ENCODE measurements around the gene CLPTM1L.

The CLPTM1L gene

DNA sequence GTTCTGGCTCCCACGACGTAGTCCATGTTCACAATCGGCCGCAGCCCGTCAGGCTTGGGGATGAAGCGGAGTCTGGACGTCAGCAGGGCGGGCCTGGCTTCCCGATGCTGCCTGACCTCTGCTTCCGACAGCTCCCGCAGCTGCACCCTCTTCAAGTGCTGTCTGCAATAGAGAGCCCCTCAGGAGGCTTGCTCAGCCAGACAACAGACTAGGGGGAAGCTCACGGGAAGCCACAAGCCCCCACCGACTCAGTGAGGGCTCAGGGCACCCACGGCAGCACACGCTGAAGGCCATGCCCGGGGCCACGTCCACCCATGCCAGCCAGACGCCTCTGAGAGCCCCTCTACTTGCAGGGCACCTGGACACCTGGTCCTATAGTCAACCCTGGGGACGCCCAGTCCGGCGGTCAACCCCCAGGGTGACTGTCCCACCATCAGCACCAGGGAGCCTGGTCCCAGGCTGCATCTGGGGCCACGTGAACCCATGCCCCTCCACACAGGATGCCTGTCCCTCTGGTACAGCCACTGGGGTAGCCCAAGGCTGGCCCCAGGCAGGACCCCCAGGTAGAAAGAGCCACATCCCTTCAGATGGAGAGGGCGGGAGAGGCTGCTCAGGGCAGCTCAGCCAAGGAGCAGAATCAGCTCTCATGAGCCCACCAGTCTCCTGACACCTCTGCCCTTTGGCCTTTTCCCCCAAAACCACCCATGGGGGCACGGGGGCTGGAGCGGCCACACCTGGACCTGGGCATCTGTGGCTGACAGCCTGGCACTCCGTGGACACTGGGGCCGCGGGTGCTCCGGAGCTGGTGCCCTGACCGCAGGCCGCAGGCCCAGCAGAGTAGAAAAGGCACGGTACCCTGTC lies 64.5 kb downstream of the CLPTM1L start:
- no CpG with 5 or more reads among the region's 32 CpGs for WGBS, 2 donors (ENCODE audit: extremely low coverage in 2 of 2, insufficient read length in 2 of 2, insufficient replicate concordance in 1 of 2)
- no peaks in the 10 kb centered on the region for H3K27me3 ChIP-seq (ENCODE audit: control insufficient read depth in 3 of 3, insufficient read depth in 3 of 3, low read depth in 1 of 3, low read length in 3 of 3)
- H3K36me3 ChIP-seq (replicated peaks in 1 of 2; ENCODE audit: control insufficient read depth in 2 of 2, insufficient read depth in 2 of 2, low read length in 2 of 2), result peaks cover 0 to 8% of the 10 kb centered on the region in 2 donors
- no peak overlapping the region for H2AK5ac ChIP-seq (ENCODE audit: low read depth, low read length)
- no peak overlapping the region for H2BK120ac ChIP-seq (ENCODE audit: low read depth, low read length)
- no peak overlapping the region for H3K9ac ChIP-seq (ENCODE audit: low read depth, low read length, poor library complexity)
- no peak overlapping the region for H2AFZ ChIP-seq (ENCODE audit: low read length)
- H3K4me1 ChIP-seq (ENCODE audit: control insufficient read depth in 2 of 2, insufficient read depth in 1 of 2, low read depth in 1 of 2, low read length in 2 of 2), result no peaks in the 10 kb centered on the region
- H3K4me3 ChIP-seq (ENCODE audit: low read length in 2 of 2), result no peak overlapping the region
- peak overlapping the region; percentile 22 for H2BK12ac ChIP-seq (ENCODE audit: low read length)
- no peak overlapping the region for H4K91ac ChIP-seq (ENCODE audit: low read depth, low read length, poor library complexity)
- H3K4ac ChIP-seq (ENCODE audit: low read length), result no peak overlapping the region
- peak overlapping the region; percentile 64 for H3K18ac ChIP-seq (ENCODE audit: low read length)
- H3K79me1 ChIP-seq (ENCODE audit: low read depth, low read length), result peaks cover 10% of the 10 kb centered on the region
- no peak overlapping the region for H2BK15ac ChIP-seq (ENCODE audit: low read length)
- no peak overlapping the region for H2BK5ac ChIP-seq (ENCODE audit: low read length)
- H3K4me2 ChIP-seq (ENCODE audit: insufficient read depth, low read length, poor library complexity, severe bottlenecking), result no peak overlapping the region
- peak overlapping the region; percentile 56 for H3K14ac ChIP-seq (ENCODE audit: low read length)
- no peak overlapping the region for H3K23ac ChIP-seq (ENCODE audit: low read depth, low read length, poor library complexity)
- no peak overlapping the region for H3K27ac ChIP-seq (replicated peaks; ENCODE audit: low read length)
- H4K8ac ChIP-seq (ENCODE audit: low read depth, low read length), result no peak overlapping the region
- H3K9me3 ChIP-seq (replicated peaks in 1 of 2; ENCODE audit: control insufficient read depth in 2 of 2, insufficient read depth in 1 of 2, low read depth in 1 of 2, low read length in 2 of 2), result peaks cover 0 to 2% of the 10 kb centered on the region in 2 donors
- no peak for DNase-seq (ENCODE audit: low spot score)

DNA sequence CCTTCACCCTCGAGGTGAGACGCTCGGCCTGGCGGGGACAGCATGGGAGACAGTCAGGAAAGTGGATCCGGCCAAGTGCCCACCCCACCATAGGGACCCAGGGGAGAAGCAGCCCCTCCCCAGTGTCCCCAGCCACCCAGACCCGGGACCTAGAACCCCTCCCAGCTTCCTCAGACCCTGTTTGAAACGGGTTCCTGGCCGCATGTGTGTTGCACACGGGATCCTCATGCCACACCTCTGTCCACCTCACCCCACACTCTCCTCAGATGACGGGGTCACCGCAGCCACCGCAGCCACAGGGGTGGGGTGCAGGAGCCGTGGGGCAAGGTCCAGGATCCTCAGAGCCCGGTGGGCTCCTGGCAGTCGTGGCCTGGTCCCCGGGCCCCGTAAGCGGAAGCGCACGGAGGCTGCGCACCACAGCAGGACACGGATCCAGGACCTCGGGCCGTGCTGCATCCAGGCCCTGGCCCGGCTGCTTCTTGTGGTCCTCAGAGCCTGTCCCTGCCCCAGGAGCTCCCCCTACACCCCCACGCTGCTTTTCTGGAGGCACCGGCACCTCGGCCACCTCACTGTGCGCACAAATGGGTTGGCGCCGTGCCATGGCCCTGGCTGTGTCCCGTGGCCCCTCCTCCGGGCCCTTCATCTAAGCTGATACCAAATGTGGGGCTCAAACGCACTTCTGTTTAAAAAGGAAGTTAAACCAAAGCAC lies 65.3 kb downstream of the CLPTM1L start:
- no peak overlapping the region for H2BK120ac ChIP-seq (ENCODE audit: low read depth, low read length)
- no CpG with 5 or more reads among the region's 34 CpGs for WGBS, 2 donors (ENCODE audit: extremely low coverage in 2 of 2, insufficient read length in 2 of 2, insufficient replicate concordance in 1 of 2)
- H3K23ac ChIP-seq (ENCODE audit: low read depth, low read length, poor library complexity), result peak overlapping the region; percentile 34
- H3K4me2 ChIP-seq (ENCODE audit: insufficient read depth, low read length, poor library complexity, severe bottlenecking), result no peak overlapping the region
- no peak overlapping the region for H4K8ac ChIP-seq (ENCODE audit: low read depth, low read length)
- H3K27ac ChIP-seq (replicated peaks; ENCODE audit: low read length), result no peak overlapping the region
- H4K91ac ChIP-seq (ENCODE audit: low read depth, low read length, poor library complexity), result no peak overlapping the region
- no peak for DNase-seq (ENCODE audit: low spot score)
- H3K27me3 ChIP-seq (ENCODE audit: control insufficient read depth in 3 of 3, insufficient read depth in 3 of 3, low read depth in 1 of 3, low read length in 3 of 3), result no peaks in the 10 kb centered on the region
- H3K4ac ChIP-seq (ENCODE audit: low read length), result no peak overlapping the region
- H3K4me3 ChIP-seq (ENCODE audit: low read length in 2 of 2), result no peak overlapping the region
- no peak overlapping the region for H2BK5ac ChIP-seq (ENCODE audit: low read length)
- no peak overlapping the region for H3K18ac ChIP-seq (ENCODE audit: low read length)
- H3K9me3 ChIP-seq (replicated peaks in 1 of 2; ENCODE audit: control insufficient read depth in 2 of 2, insufficient read depth in 1 of 2, low read depth in 1 of 2, low read length in 2 of 2), result peaks cover 0 to 2% of the 10 kb centered on the region in 2 donors
- no peak overlapping the region for H2BK15ac ChIP-seq (ENCODE audit: low read length)
- H2AFZ ChIP-seq (ENCODE audit: low read length), result no peak overlapping the region
- peaks cover 0 to 8% of the 10 kb centered on the region in 2 donors for H3K36me3 ChIP-seq (replicated peaks in 1 of 2; ENCODE audit: control insufficient read depth in 2 of 2, insufficient read depth in 2 of 2, low read length in 2 of 2)
- peak overlapping the region; percentile 50 for H3K9ac ChIP-seq (ENCODE audit: low read depth, low read length, poor library complexity)
- H3K4me1 ChIP-seq (ENCODE audit: control insufficient read depth in 2 of 2, insufficient read depth in 1 of 2, low read depth in 1 of 2, low read length in 2 of 2), result no peaks in the 10 kb centered on the region
- peaks cover 10% of the 10 kb centered on the region for H3K79me1 ChIP-seq (ENCODE audit: low read depth, low read length)
- H3K14ac ChIP-seq (ENCODE audit: low read length), result no peak overlapping the region
- no peak overlapping the region for H2BK12ac ChIP-seq (ENCODE audit: low read length)
- H2AK5ac ChIP-seq (ENCODE audit: low read depth, low read length), result no peak overlapping the region

- H3K4ac ChIP-seq (ENCODE audit: low read length), result peak overlapping the region; percentile 78
- H2BK12ac ChIP-seq (ENCODE audit: low read length), result peak overlapping the region; percentile 14
- H2AFZ ChIP-seq (ENCODE audit: low read length), result no peak overlapping the region
- DNase-seq (ENCODE audit: low spot score), result no peak
- H4K8ac ChIP-seq (ENCODE audit: low read depth, low read length), result no peak overlapping the region
- no CpG with 5 or more reads among the region's 42 CpGs for WGBS, 2 donors (ENCODE audit: extremely low coverage in 2 of 2, insufficient read length in 2 of 2, insufficient replicate concordance in 1 of 2)
- H3K27me3 ChIP-seq (ENCODE audit: control insufficient read depth in 3 of 3, insufficient read depth in 3 of 3, low read depth in 1 of 3, low read length in 3 of 3), result no peaks in the 10 kb centered on the region
- peak overlapping the region; percentile 83 for H3K9ac ChIP-seq (ENCODE audit: low read depth, low read length, poor library complexity)
- no peak overlapping the region for H4K91ac ChIP-seq (ENCODE audit: low read depth, low read length, poor library complexity)
- H3K14ac ChIP-seq (ENCODE audit: low read length), result peak overlapping the region; percentile 21
- H2BK120ac ChIP-seq (ENCODE audit: low read depth, low read length), result no peak overlapping the region
- H3K79me1 ChIP-seq (ENCODE audit: low read depth, low read length), result peaks cover 7% of the 10 kb centered on the region
- H2BK5ac ChIP-seq (ENCODE audit: low read length), result no peak overlapping the region
- no peak overlapping the region for H3K4me2 ChIP-seq (ENCODE audit: insufficient read depth, low read length, poor library complexity, severe bottlenecking)
- peaks cover 0 to 2% of the 10 kb centered on the region in 2 donors for H3K9me3 ChIP-seq (replicated peaks in 1 of 2; ENCODE audit: control insufficient read depth in 2 of 2, insufficient read depth in 1 of 2, low read depth in 1 of 2, low read length in 2 of 2)
- peaks cover 0 to 8% of the 10 kb centered on the region in 2 donors for H3K36me3 ChIP-seq (replicated peaks in 1 of 2; ENCODE audit: control insufficient read depth in 2 of 2, insufficient read depth in 2 of 2, low read length in 2 of 2)
- H3K18ac ChIP-seq (ENCODE audit: low read length), result no peak overlapping the region
- peak overlapping the region in 1 of 2 donors; percentile 10 for H3K4me3 ChIP-seq (ENCODE audit: low read length in 2 of 2)
- H2AK5ac ChIP-seq (ENCODE audit: low read depth, low read length), result no peak overlapping the region
- H3K23ac ChIP-seq (ENCODE audit: low read depth, low read length, poor library complexity), result peak overlapping the region; percentile 75
- H2BK15ac ChIP-seq (ENCODE audit: low read length), result no peak overlapping the region
- H3K4me1 ChIP-seq (ENCODE audit: control insufficient read depth in 2 of 2, insufficient read depth in 1 of 2, low read depth in 1 of 2, low read length in 2 of 2), result no peaks in the 10 kb centered on the region
- no peak overlapping the region for H3K27ac ChIP-seq (replicated peaks; ENCODE audit: low read length)
These were observed 66.0 kb downstream of the CLPTM1L start for GRCh38 chr5:1278656-1279442.
